H1 (cell line): ENCODE data around the gene PRPF6. TPM values are rescaled to one million over a fixed set of nuclear protein-coding genes. Genes with fewer than 3 reads are reported as not detected.
A peak's percentile ranks its signal among the peaks of the same experiment; 100 is the strongest.

ENCODE experiments used
- CTCF ChIA-PET: fragments of 300-600 bp; sonication (Branson Sonifier 250); formaldehyde crosslinking; loops from one replicate; lab custom pipeline; 2021; ENCODE audit not compliant: partially characterized antibody; lab: Charles Lee
- POLR2A ChIA-PET: fragments of 300-600 bp; sonication (Branson Sonifier 250); formaldehyde crosslinking; loops from one replicate; lab custom pipeline; 2021; ENCODE audit warnings: inconsistent platforms; ENCODE audit not compliant: partially characterized antibody; lab: Charles Lee
- DNase-seq, 2 experiments: peaks; one replicate each; pipeline versions ENCODE4 v3.0.0 to v3.0.0-alpha.2; 2010 to 2022; ENCODE audit warnings: low spot score in 2 of 2, low read depth in 1 of 2, mixed read lengths in 1 of 2
- FAIRE-seq: peaks from 2 replicates; lab custom pipeline; 2011; peaks lifted over from hg19 to GRCh38; lab: Jason Lieb, UNC
- H2AFZ ChIP-seq: 2 replicates; pipeline ENCODE4 v1.8.1; 2012; ENCODE audit warnings: low read length, inconsistent platforms
- H2AK5ac ChIP-seq: 2 replicates; pipeline ENCODE4 v1.6.1; 2013; ENCODE audit warnings: low read depth, low read length
- H2BK120ac ChIP-seq: replicated peaks from 2 replicates; pipeline ENCODE3; 2013; ENCODE audit warnings: low read depth, low read length, inconsistent platforms
- H2BK12ac ChIP-seq: 2 replicates; pipeline ENCODE4 v1.6.1; 2013; ENCODE audit warnings: low read depth, low read length
- H2BK15ac ChIP-seq: 2 replicates; pipeline ENCODE4 v1.6.1; 2013; ENCODE audit warnings: low read length
- H2BK20ac ChIP-seq: 2 replicates; pipeline ENCODE4 v1.6.1; 2013; ENCODE audit warnings: low read length
- H2BK5ac ChIP-seq: 2 replicates; pipeline ENCODE4 v1.6.1; 2013; ENCODE audit warnings: low read depth, low read length
- H3K14ac ChIP-seq: 2 replicates; pipeline ENCODE4 v1.6.1; 2013; ENCODE audit warnings: inconsistent platforms; ENCODE audit not compliant: insufficient read length
- H3K18ac ChIP-seq: 2 replicates; pipeline ENCODE4 v1.6.1; 2013; ENCODE audit warnings: low read length; ENCODE audit errors: extremely low read depth
- H3K23ac ChIP-seq: 2 replicates; pipeline ENCODE4 v1.6.1; 2013; ENCODE audit warnings: inconsistent platforms; ENCODE audit not compliant: insufficient read length
- H3K23me2 ChIP-seq: 2 replicates; pipeline ENCODE4 v1.6.1; 2013; ENCODE audit warnings: low read depth, low read length
- H3K27ac ChIP-seq: 2 replicates; pipeline ENCODE4 v1.6.1; 2011; ENCODE audit warnings: low read depth, low read length, inconsistent platforms
- H3K27me3 ChIP-seq, 4 experiments: replicated peaks in 1 of 4; 1 replicate in 1 of 4; 2 replicates in 3 of 4; pipeline versions ENCODE4 v1.6.1 to v1.8.1; 2011 to 2013; ENCODE audit warnings: low read length in 3 of 4, mild to moderate bottlenecking in 3 of 4, inconsistent platforms in 2 of 4, mixed read lengths in 2 of 4, moderate library complexity in 1 of 4; ENCODE audit not compliant: control insufficient read depth in 3 of 4, insufficient read depth in 3 of 4; ENCODE audit errors: extremely low read depth in 1 of 4
- H3K36me3 ChIP-seq, 4 experiments: 2 replicates each; pipeline versions ENCODE4 v1.6.1 to v1.8.1; 2011 to 2013; ENCODE audit warnings: mild to moderate bottlenecking in 4 of 4, low read length in 3 of 4, moderate library complexity in 2 of 4, control low read depth in 1 of 4, inconsistent platforms in 1 of 4; ENCODE audit not compliant: insufficient read depth in 4 of 4, control insufficient read depth in 2 of 4
- H3K4ac ChIP-seq: replicated peaks from 2 replicates; pipeline ENCODE3; 2013; ENCODE audit warnings: low read length, low read depth, mixed read lengths, inconsistent platforms; ENCODE audit not compliant: insufficient read length
- H3K4me1 ChIP-seq, 4 experiments: replicated peaks in 1 of 4; 1 replicate in 1 of 4; 2 replicates in 3 of 4; pipeline versions ENCODE4 v1.6.1 to v1.8.1; 2011 to 2013; ENCODE audit warnings: low read length in 3 of 4, inconsistent platforms in 2 of 4, mixed read lengths in 1 of 4; ENCODE audit not compliant: insufficient read depth in 4 of 4, control insufficient read depth in 3 of 4
- H3K4me2 ChIP-seq, 2 experiments: 2 replicates each; pipeline versions ENCODE4 v1.6.1 to v1.8.1; 2011 to 2013; ENCODE audit warnings: low read depth in 2 of 2, low read length in 2 of 2, control low read depth in 1 of 2, inconsistent platforms in 1 of 2, mild to moderate bottlenecking in 1 of 2; ENCODE audit not compliant: insufficient read depth in 1 of 2
- H3K4me3 ChIP-seq, 4 experiments: fragments of 200-600, 300-600 bp in 1 of 4; sonication (generic), shearing (Covaris generic), sonication (Bioruptor Twin) in 1 of 4; 2 replicates each; pipeline versions ENCODE4 v1.5.1 to v1.8.1; 2011 to 2016; ENCODE audit warnings: low read length in 4 of 4, low read depth in 3 of 4, control low read depth in 2 of 4, inconsistent platforms in 2 of 4, mild to moderate bottlenecking in 2 of 4, mixed read lengths in 1 of 4, moderate library complexity in 1 of 4; ENCODE audit not compliant: insufficient read depth in 2 of 4; ENCODE audit errors: extremely low read depth in 1 of 4
- H3K56ac ChIP-seq: replicated peaks from 2 replicates; pipeline ENCODE3; 2013; ENCODE audit warnings: low read depth, mild to moderate bottlenecking, mixed read lengths, low read length, inconsistent platforms; ENCODE audit not compliant: insufficient read length
- H3K79me1 ChIP-seq: 2 replicates; pipeline ENCODE4 v1.6.1; 2013; ENCODE audit warnings: low read depth, low read length, control low read depth
- H3K79me2 ChIP-seq, 2 experiments: 2 replicates each; pipeline versions ENCODE4 v1.6.1 to v1.8.1; 2012 to 2013; ENCODE audit warnings: low read length in 2 of 2, mild to moderate bottlenecking in 2 of 2, inconsistent platforms in 1 of 2; ENCODE audit not compliant: insufficient read depth in 2 of 2, control insufficient read depth in 1 of 2
- H3K9ac ChIP-seq, 4 experiments: replicated peaks in 1 of 4; 1 replicate in 1 of 4; 2 replicates in 3 of 4; pipeline versions ENCODE4 v1.6.1 to v1.8.1; 2011 to 2013; ENCODE audit warnings: low read depth in 3 of 4, low read length in 3 of 4, control low read depth in 2 of 4, mild to moderate bottlenecking in 2 of 4, moderate library complexity in 2 of 4, inconsistent platforms in 1 of 4; ENCODE audit errors: extremely low read depth in 1 of 4
- H3K9me3 ChIP-seq, 2 experiments: 2 replicates each; pipeline versions ENCODE4 v1.6.1 to v1.8.1; 2012 to 2013; ENCODE audit warnings: mild to moderate bottlenecking in 2 of 2, moderate library complexity in 2 of 2, control low read depth in 1 of 2, inconsistent platforms in 1 of 2, low read depth in 1 of 2, low read length in 1 of 2, mixed read lengths in 1 of 2; ENCODE audit not compliant: insufficient read depth in 2 of 2
- H4K20me1 ChIP-seq, 2 experiments: replicated peaks in 1 of 2; 2 replicates each; pipeline versions ENCODE3 to v1.8.1; 2011 to 2013; ENCODE audit warnings: inconsistent platforms in 2 of 2, low read length in 2 of 2, mild to moderate bottlenecking in 1 of 2; ENCODE audit not compliant: insufficient read depth in 2 of 2, control insufficient read depth in 1 of 2
- H4K5ac ChIP-seq: 2 replicates; pipeline ENCODE4 v1.6.1; 2013; ENCODE audit warnings: low read length, low read depth, mixed read lengths, inconsistent platforms; ENCODE audit not compliant: insufficient read length
- H4K8ac ChIP-seq: 2 replicates; pipeline ENCODE4 v1.8.0; 2013; ENCODE audit warnings: mild to moderate bottlenecking, moderate library complexity, low read length, inconsistent platforms; ENCODE audit not compliant: insufficient read depth; ENCODE audit errors: extremely low read depth
- H4K91ac ChIP-seq: replicated peaks from 2 replicates; pipeline ENCODE3; 2013; ENCODE audit warnings: low read length, mixed read lengths, inconsistent platforms; ENCODE audit not compliant: insufficient read length
- BRCA1 ChIP-seq: IDR thresholded peaks from 2 replicates; pipeline ENCODE4 v1.6.1; 2012; ENCODE audit warnings: low read depth, low read length, improper control_type of control experiment
- CBX8 ChIP-seq: fragments of 300-800, 300-1000 bp; sonication (generic); IDR thresholded peaks from 2 replicates; pipeline ENCODE4 v1.7.1; 2016; ENCODE audit warnings: low read depth, low read length, borderline replicate concordance
- CHD2 ChIP-seq: IDR thresholded peaks from 2 replicates; pipeline ENCODE4 v1.6.1; 2012; ENCODE audit warnings: low read length, improper control_type of control experiment
- CREB1 ChIP-seq: IDR thresholded peaks from 2 replicates; pipeline ENCODE4 v1.6.1; 2012; ENCODE audit warnings: inconsistent platforms
- GABPA ChIP-seq: IDR thresholded peaks from 2 replicates; pipeline ENCODE4 v1.6.1; 2011; ENCODE audit warnings: mild to moderate bottlenecking, low read length, moderate library complexity, borderline replicate concordance; ENCODE audit not compliant: insufficient read depth
- GTF2F1 ChIP-seq: IDR thresholded peaks from 2 replicates; pipeline ENCODE4 v1.6.1; 2012; ENCODE audit warnings: low read depth, low read length, improper control_type of control experiment, borderline replicate concordance
- HDAC6 ChIP-seq: IDR thresholded peaks from one replicate; pipeline ENCODE4 v1.7.1; 2012; ENCODE audit warnings: low read depth, mild to moderate bottlenecking, inconsistent platforms, low read length, moderate library complexity
- KDM1A ChIP-seq: fragments of 200-600, 300-600 bp; sonication (generic); IDR thresholded peaks from 2 replicates; pipeline ENCODE4 v1.7.1; 2016; ENCODE audit warnings: mild to moderate bottlenecking, low read length, borderline replicate concordance
- POU5F1 ChIP-seq: IDR thresholded peaks from 2 replicates; pipeline ENCODE4 v1.6.1; 2011; ENCODE audit warnings: low read depth, mild to moderate bottlenecking, low read length, moderate library complexity
- RXRA ChIP-seq: IDR thresholded peaks from 2 replicates; pipeline ENCODE4 v1.6.1; 2011; ENCODE audit warnings: low read depth, mild to moderate bottlenecking, low read length, moderate library complexity; ENCODE audit not compliant: insufficient read depth
- SRF ChIP-seq: IDR thresholded peaks from 2 replicates; pipeline ENCODE4 v1.6.1; 2011; ENCODE audit warnings: mild to moderate bottlenecking, low read depth, low read length, moderate library complexity
- TAF7 ChIP-seq: optimal IDR thresholded peaks from 2 replicates; pipeline ENCODE3; 2011; ENCODE audit warnings: low read depth, mild to moderate bottlenecking, inconsistent platforms, low read length, moderate library complexity, borderline replicate concordance
- YY1 ChIP-seq: IDR thresholded peaks from 2 replicates; pipeline ENCODE4 v1.6.1; 2011; ENCODE audit warnings: low read depth, mild to moderate bottlenecking, low read length
- WGBS, 2 experiments: shearing (Covaris generic) in 1 of 2; methylation state at CpG; one replicate each; pipeline versions ENCODE4 v1.1.6 to v1.1.7; 2013 to 2015; ENCODE audit warnings: low lambda C conversion rate in 2 of 2, mixed read lengths in 2 of 2, inconsistent platforms in 1 of 2, low coverage in 1 of 2, missing lambda C conversion rate in 1 of 2; ENCODE audit not compliant: insufficient replicate concordance in 2 of 2, insufficient coverage in 1 of 2, insufficient read length in 1 of 2; ENCODE audit errors: extremely low coverage in 1 of 2, missing lambda C conversion rate in 1 of 2; 5-methylcytosine and 5-hydroxymethylcytosine counted together
- polyA plus RNA-seq, 7 experiments: library from polyadenylated mRNA; depleted of rRNA in 3 of 7; stranded (reverse) in 5 of 7; unstranded in 2 of 7; fragments of >200 nt in 5 of 7; fragments of 200-250 nt in 2 of 7; gene quantifications; 1 replicate in 5 of 7; 2 replicates in 1 of 7; 4 replicates in 1 of 7; pipeline versions ENCODE4 v1.2.1 to v1.2.3, GENCODE V29; 2011 to 2013; ENCODE audit warnings: missing spikeins in 2 of 7, mixed read lengths in 2 of 7
- total RNA-seq: library from RNA; stranded (reverse); fragmentation: NEBNext Ultra II Directional; extraction: Animal tissue kit (Norgen Biotek cat#: 25700); gene quantifications from 2 replicates; pipeline ENCODE4 v1.2.1, GENCODE V29; 2021
- TF ChIP-seq, protein P1 (sequence below): IDR thresholded peaks from 2 replicates; pipeline ENCODE4 v1.6.1; 2011; ENCODE audit warnings: low read depth, mild to moderate bottlenecking, low read length; ENCODE audit not compliant: insufficient read depth

Gene PRPF6
- total and polyA plus RNA-seq, 2 of the 8 experiments (the other 6 are each of a cell fraction or from before 2014, with no cell fraction given), result 27.9 to 76.9 TPM

DNA sequence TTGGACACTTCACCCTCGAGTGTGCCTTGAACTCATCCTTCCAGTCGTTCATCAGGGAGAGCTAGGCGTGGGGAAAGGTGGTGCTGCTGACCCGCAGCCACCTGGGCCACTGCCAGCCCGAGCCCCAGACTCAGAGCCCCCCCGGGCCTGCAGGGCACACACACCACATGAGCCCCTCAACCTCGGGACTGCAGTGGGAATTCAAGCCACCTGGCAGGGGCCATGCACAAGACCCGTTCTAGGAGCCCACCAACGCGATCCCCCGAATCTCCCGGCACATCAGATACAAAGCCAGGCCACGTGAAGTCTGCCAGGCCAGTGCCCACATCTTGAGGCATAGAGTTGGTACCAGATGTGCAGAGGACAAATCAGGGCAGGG is 14.0 kb upstream of the PRPF6 start:
- H2AFZ ChIP-seq, result no peak overlapping the region
- 91% methylated on average over 13 of the region's 13 CpGs; no CpG with 5 or more reads in 1 of the 2 experiments for WGBS, 2 experiments
- peaks cover 20 to 52% (median 42%) of the 10 kb centered on the region in 4 experiments for H3K36me3 ChIP-seq
- H4K91ac ChIP-seq, result no peak overlapping the region
- H3K9ac ChIP-seq, result no peak overlapping the region
- no peak overlapping the region for H4K5ac ChIP-seq
- H3K4me1 ChIP-seq, result peaks cover 0 to 13% (median 5%) of the 10 kb centered on the region in 4 experiments; a peak in 5 of 7 replicates
- CTCF ChIA-PET, result no interaction called here
- H3K56ac ChIP-seq, result no peak overlapping the region
- H2BK20ac ChIP-seq, result no peak overlapping the region
- H3K23me2 ChIP-seq, result peaks cover 7% of the 10 kb centered on the region; the same call in 1 of the 2 replicates
- no peak overlapping the region for H3K14ac ChIP-seq
- no peak overlapping the region for H4K8ac ChIP-seq
- peaks cover 0 to 6% (median 2%) of the 10 kb centered on the region in 4 experiments; a peak in 2 of 7 replicates for H3K27me3 ChIP-seq
- no peak for FAIRE-seq
- POLR2A ChIA-PET, result interaction anchor here (0.5 to 2.6 kb wide), 4 partner anchors 8 to 57 kb away, joined by 3 to 11 read pairs (median 6); no protein-coding TSS in a partner anchor
- H2BK5ac ChIP-seq, result no peak overlapping the region
- H3K79me1 ChIP-seq, result peaks cover 4% of the 10 kb centered on the region
- H3K4me2 ChIP-seq, result no peak overlapping the region
- H2BK120ac ChIP-seq, result no peak overlapping the region
- H3K27ac ChIP-seq, result no peak overlapping the region
- DNase-seq, result no peak
- no peak overlapping the region for H3K23ac ChIP-seq
- H2BK15ac ChIP-seq, result no peak overlapping the region
- H4K20me1 ChIP-seq, result peaks cover 0 to 2% of the 10 kb centered on the region in 2 experiments
- H3K4ac ChIP-seq, result no peak overlapping the region
- peaks cover 42 to 53% of the 10 kb centered on the region in 2 experiments for H3K9me3 ChIP-seq
- H3K4me3 ChIP-seq, result peak overlapping the region in 1 of 4 experiments; percentile 21; a peak in 1 of 8 replicates
- no peak overlapping the region for H2AK5ac ChIP-seq
- no peak overlapping the region for H2BK12ac ChIP-seq
- H3K18ac ChIP-seq, result no peak overlapping the region
- no peaks in the 10 kb centered on the region; a peak in 1 of 4 replicates for H3K79me2 ChIP-seq
- TF ChIP-seq KDM1A, result no peak
- TF ChIP-seq TAF7, result no peak
- no peak for TF ChIP-seq CHD2
- no peak for TF ChIP-seq BRCA1
- no peak for TF ChIP-seq SRF
- no peak for TF ChIP-seq CREB1
- no peak for TF ChIP-seq GABPA
- TF ChIP-seq HDAC6, result no peak
- no peak for TF ChIP-seq RXRA
- no peak for TF ChIP-seq POU5F1
- TF ChIP-seq GTF2F1, result no peak
- TF ChIP-seq, protein P1, sequence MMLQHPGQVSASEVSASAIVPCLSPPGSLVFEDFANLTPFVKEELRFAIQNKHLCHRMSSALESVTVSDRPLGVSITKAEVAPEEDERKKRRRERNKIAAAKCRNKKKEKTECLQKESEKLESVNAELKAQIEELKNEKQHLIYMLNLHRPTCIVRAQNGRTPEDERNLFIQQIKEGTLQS, result no peak
- no peak for TF ChIP-seq YY1
- TF ChIP-seq CBX8, result no peak
